SU-DHL-6 (cell line): Measurements from ENCODE around the gene PSMB1.
"Not testable (repeated sequence)": the region's sequence is repeated elsewhere in the genome, so short reads cannot be mapped to it uniquely, and the experiment has no call there.

Experiments
- CTCF ChIP-seq: fragments of 200-600 bp; sonication (generic); IDR thresholded peaks from one replicate; pipeline ENCODE4 v1.5.1; 2017; ENCODE audit warnings: antibody characterized with exemption, mild to moderate bottlenecking, low read length, moderate library complexity; ENCODE audit not compliant: insufficient read depth, poor library complexity, severe bottlenecking
- EZH2phosphoT487 ChIP-seq: fragments of 200-600 bp; sonication (generic), shearing (Covaris generic); conservative IDR thresholded peaks from 2 replicates; pipeline ENCODE4 v1.6.1; 2018; ENCODE audit warnings: mild to moderate bottlenecking, antibody characterized with exemption, low read length, moderate library complexity, mixed read lengths

GRCh38 chr6:170502268-170502667, 50.8 kb downstream of the PSMB1 start:
- TF ChIP-seq CTCF, EZH2phosphoT487: not testable (repeated sequence)
